ENCODE measurements around the gene OSBPL6.
"Not testable (repeated sequence)": the region's sequence is repeated elsewhere in the genome, so short reads cannot be mapped to it uniquely, and the experiment has no call there.

Gene OSBPL6

DNA sequence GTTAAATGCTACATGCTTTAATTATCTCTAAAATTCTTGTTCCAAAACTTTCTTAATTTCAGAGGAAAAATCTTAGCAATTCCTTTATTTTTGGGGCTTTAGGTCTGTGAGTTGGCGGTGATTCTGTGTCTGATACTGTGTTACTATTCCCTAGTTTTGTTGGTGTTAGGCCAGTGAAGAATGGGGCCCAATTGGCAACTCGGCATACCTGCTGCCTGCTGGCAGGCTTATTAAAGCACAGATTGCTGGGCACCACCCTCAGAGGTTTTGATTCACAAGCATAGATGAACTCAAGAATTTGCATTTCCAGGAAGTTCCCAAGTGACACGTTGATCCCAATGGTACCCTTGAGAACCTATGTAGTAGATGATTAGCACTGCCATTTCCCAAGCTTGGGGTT is 101.6 kb downstream of the OSBPL6 start:
- in situ Hi-C loops (cut with MboI; ENCODE audit: low sequenced_read_pairs) = no loop called here

- in situ Hi-C loops (cut with MboI; ENCODE audit: low sequenced_read_pairs) = no loop called here
Observed at GRCh38 chr2:178296394-178297090, 102.2 kb downstream of the OSBPL6 start.

- in situ Hi-C loops (cut with MboI; ENCODE audit: low sequenced_read_pairs) = no loop called here
Observed at GRCh38 chr2:178297091-178297411, 102.7 kb downstream of the OSBPL6 start.

DNA sequence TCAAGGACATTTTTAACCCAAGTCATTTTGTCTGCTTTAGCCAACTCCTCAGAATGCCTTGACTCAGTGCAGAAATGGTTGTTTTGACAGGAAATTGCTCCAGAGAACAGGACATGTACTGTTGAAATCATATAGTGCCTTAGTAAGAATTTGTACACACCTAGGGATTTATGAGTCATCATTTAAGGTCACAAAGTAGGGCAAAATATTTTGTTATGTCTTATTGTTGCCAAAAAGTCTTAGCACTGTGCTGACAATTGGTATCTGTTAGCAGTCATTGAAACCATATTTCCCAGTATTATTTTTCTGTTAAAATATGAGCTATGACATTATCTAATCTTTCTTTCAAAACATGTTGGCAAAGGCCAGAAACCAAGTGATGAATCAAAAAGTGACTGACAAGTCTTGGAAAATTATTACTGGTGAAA is 104.5 kb downstream of the OSBPL6 start:
- in situ Hi-C loops (cut with MboI; ENCODE audit: low sequenced_read_pairs) = no loop called here

GRCh38 chr2:178301649-178302238 is 107.4 kb downstream of the OSBPL6 start:
- in situ Hi-C loops (cut with MboI; ENCODE audit: low sequenced_read_pairs) = no loop called here

- in situ Hi-C loops (cut with MboI; ENCODE audit: low sequenced_read_pairs) = no loop called here
Observed at GRCh38 chr2:178304333-178304732, 110.0 kb downstream of the OSBPL6 start.

GRCh38 chr2:178306352-178307073 is 112.2 kb downstream of the OSBPL6 start:
- in situ Hi-C loops (cut with MboI; ENCODE audit: low sequenced_read_pairs) = no loop called here

- in situ Hi-C loops (cut with MboI; ENCODE audit: low sequenced_read_pairs) = no loop called here
Observed at GRCh38 chr2:178307650-178308049, 113.3 kb downstream of the OSBPL6 start.

DNA sequence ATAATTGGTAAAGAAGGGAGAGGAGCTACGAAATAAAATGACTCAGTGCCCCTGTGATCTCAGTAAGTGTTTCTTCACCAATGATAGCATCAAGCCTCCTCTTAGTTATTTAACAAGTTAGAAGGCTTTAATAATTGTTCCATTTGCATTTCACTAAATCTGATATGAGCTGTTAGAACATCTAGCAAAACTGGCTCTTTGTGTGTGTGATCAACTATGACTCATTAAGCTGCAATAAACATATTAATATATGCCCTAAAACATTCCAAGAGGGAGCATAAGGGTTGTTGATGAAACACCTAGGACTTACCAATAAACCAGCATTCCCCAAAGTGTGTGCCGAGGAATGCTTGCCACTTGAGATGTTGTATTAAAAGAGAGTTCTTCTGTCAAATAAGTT is 115.2 kb downstream of the OSBPL6 start:
- in situ Hi-C loops (cut with MboI; ENCODE audit: low sequenced_read_pairs) = no loop called here

DNA sequence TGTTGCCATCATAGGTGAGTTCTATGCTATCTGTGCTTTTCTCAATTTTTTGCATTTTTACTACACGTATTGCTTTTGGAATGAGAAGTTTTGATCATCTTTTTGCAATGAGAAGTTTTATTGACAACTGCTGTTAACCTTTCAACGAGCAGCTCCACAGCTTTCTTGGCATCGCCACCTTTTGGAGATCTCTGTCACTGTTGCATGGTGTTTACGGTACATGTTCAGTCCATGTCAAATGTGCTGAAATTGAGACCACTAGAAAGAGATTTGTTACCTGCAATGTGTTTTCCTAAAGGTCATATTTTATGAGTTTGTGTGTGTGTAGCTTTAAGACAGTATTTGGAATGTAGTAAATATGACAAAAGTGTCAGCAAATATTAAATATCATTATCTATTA is 120.8 kb downstream of the OSBPL6 start:
- in situ Hi-C loops (cut with MboI; ENCODE audit: low sequenced_read_pairs) = no loop called here

DNA sequence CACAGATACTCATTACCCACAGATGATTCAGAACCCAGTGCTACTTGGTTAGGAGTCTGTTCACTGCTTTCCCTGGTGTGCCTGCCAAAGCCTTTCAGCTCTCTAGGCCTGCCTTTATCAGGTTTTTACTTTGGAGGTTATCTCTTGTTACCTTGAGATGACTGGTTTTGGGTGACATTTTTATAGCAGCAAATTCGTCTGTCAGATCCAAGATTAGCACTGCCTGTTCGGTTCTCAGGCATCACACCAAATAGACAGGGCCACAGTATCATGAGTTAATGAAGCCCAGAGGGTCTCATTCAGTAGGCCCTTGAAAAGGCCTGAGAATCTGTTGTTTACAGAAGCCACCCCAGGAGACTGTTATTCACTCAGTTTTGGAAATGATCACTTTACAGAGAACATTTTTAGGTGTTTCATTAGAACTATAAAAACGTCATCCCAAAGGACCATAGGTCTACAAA is 121.2 kb downstream of the OSBPL6 start:
- in situ Hi-C loops (cut with MboI; ENCODE audit: low sequenced_read_pairs) = no loop called here

- in situ Hi-C loops (cut with MboI; ENCODE audit: low sequenced_read_pairs) = no loop called here
Observed at GRCh38 chr2:178317811-178318210, 123.5 kb downstream of the OSBPL6 start.

DNA sequence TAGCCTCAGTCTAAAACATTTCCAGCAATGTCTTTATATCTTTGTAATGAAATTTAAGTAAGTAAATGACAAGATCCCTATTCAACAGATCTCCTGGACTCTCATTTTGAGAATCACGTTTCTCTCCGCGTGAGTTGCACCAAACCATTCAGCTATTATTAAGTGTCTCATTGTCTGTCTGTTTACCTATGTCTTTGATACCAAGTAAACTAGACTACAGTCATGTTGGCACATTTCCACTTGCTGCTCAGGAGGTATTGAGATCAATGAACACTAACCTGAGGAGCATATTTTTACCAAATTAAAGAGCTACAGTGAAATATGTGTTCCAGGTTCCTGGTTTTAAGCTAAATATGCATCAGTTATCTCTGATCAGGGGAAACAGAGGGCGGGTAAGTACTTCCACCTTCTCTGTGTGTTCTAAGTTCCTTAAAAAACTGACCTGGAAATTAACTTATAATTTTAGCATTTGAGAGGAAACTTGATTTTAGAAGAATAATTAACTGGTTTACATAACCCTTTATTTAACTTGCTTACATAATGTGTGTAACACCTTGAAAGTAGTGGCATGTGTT is 125.8 kb downstream of the OSBPL6 start:
- in situ Hi-C loops (cut with MboI; ENCODE audit: low sequenced_read_pairs) = no loop called here

DNA sequence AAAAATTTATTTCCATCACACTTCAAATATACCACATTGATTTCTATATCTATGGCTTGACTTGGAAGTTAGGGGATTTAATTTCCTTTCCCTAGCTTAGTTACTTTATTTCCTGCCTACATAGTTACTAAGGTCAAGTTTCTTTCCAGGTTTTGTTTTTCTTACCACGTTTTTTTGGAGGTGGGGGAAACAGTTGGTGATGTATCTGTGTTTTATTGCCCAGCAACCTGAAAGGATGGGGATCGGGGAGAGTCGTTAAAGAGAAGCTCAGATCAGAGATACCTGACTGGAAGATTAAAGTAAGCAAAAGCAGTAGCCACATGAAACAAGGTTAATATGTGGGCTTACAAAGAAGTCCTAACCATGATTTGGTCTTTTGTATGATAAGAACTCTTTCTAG is 127.8 kb downstream of the OSBPL6 start:
- in situ Hi-C loops (cut with MboI; ENCODE audit: low sequenced_read_pairs) = no loop called here

DNA sequence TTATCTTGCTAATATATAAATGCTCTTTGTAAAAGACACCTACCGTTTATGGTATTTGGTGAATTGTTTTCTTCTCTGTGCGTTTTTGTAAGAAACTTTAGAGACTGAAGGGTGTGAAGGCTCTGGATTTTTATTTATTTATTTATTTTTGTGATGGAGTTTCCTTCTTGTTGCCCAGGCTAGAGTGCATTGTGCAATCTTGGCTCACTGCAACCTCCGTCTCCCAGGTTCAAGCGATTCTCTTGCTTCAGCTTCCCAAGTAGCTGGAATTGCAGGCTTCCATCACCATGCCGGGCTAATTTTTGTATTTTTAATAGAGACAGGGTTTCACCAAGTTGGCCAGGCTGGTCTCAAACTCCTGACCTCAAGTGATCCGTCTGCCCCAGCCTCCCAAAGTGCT is 129.0 kb downstream of the OSBPL6 start:
- in situ Hi-C loops (cut with MboI; ENCODE audit: low sequenced_read_pairs) = not testable (repeated sequence)

DNA sequence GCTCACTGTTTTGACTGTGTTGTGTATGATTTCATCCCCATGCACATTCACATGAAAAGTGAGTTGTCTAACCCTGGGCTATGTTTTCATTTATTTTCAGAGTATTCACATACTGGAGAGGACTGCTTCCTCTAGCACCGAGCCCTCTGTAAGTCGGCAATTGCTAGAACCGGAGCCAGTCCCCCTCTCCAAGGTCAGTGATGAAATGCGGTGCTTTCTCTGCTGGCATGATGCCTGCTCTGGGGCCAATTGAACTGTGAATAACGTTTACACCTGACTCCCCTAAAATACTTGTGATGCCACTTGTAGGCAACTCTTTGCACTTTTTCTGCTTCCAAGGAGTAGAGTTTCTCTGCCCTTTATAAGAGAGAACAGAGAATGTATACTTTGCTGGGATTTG is 129.8 kb downstream of the OSBPL6 start:
- in situ Hi-C loops (cut with MboI; ENCODE audit: low sequenced_read_pairs) = no loop called here

DNA sequence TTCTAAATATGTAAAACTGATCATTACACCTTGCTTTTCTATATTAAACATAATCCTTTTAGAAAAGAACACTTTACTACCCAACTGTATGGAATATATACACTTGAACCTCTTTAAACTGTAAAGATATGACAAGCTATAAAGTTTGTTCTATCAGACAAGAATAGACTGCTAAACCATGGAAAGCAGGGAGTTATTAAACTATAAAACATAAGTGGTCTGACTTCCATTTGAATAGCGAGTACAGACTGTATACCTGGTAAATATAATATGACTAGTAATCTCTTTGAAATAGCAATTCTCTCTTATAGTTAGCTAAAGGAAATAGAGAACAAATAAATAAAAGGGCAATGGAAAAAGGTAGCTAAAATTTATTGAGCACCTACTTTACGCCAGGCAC is 131.0 kb downstream of the OSBPL6 start:
- in situ Hi-C loops (cut with MboI; ENCODE audit: low sequenced_read_pairs) = no loop called here

GRCh38 chr2:178327516-178327915 is 133.2 kb downstream of the OSBPL6 start:
- in situ Hi-C loops (cut with MboI; ENCODE audit: low sequenced_read_pairs) = no loop called here

DNA sequence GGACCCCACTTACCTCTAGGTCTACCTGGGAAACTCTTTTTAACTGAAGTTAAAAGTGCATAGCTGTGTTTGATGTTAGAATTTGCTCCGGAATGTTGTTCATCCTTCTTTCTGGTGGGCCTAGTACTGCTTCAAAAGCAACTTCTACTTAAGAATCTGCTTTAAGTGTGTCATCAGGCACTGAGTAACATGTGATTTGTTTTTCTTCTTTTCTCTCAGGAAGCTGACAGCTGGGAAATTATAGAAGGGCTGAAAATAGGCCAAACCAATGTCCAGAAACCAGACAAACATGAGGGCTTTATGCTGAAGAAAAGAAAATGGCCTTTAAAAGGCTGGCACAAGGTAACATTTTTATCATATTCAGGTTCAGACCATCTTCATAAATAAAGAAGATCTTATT is 133.7 kb downstream of the OSBPL6 start:
- in situ Hi-C loops (cut with MboI; ENCODE audit: low sequenced_read_pairs) = no loop called here

- in situ Hi-C loops (cut with MboI; ENCODE audit: low sequenced_read_pairs) = no loop called here
Observed at GRCh38 chr2:178330175-178331017, 136.1 kb downstream of the OSBPL6 start.
